Tibial nerve (tissue), 4 donors: ENCODE results near the gene OR4D1.

Source experiments
- CTCF ChIP-seq, 5 experiments: fragments of 200-600 bp in 3 of 5; fragments of 450-650 bp in 2 of 5; sonication (generic) in 3 of 5; IDR thresholded peaks; one replicate each; pipeline ENCODE4 v1.5.1; 2016 to 2019; ENCODE audit warnings: antibody characterized with exemption in 5 of 5, mild to moderate bottlenecking in 3 of 5, moderate library complexity in 2 of 5
- EP300 ChIP-seq, 2 donors: sonication (generic); formaldehyde crosslinking; IDR thresholded peaks; one replicate each; pipeline ENCODE4 v1.6.1; 2017; ENCODE audit warnings: antibody characterized with exemption in 2 of 2, mild to moderate bottlenecking in 1 of 2
- POLR2A ChIP-seq, 2 donors: fragments of 450-650 bp; IDR thresholded peaks; one replicate each; pipeline ENCODE4 v1.6.1; 2017; ENCODE audit warnings: antibody characterized with exemption in 2 of 2, mild to moderate bottlenecking in 2 of 2, moderate library complexity in 2 of 2

DNA sequence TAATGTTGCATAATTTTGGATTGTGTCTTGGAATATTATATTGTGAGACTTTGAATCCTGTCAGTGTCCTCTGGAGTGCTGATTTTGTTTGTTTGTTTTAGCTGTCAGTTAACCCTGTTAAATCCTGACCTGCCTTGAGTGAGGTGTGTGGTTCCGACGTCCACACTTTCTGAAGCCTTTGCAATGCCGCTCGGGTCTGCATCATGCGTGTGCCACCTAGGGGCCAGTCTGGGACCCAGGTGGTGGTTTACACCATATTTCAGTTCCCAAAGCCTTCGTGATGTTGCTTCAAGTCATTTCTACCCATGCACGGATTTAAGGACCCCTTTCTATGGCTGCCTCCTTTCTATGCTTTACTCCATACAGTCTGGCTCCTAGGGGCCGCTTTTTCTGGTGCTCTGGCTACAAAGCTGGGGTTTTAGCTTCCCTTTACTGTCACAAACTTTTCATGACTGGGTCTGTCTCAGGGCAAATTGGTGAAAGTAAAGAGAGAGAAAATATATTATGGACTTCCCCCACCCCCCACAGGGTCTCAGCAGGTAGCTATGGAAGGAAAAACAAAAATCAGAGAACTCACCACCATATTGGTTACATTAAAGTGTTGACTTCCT lies 11.4 kb upstream of the OR4D1 start:
- TF ChIP-seq POLR2A (IDR thresholded peaks at IDR 0.05) = no peak
- no peak for TF ChIP-seq CTCF (IDR thresholded peaks at IDR 0.05)
- TF ChIP-seq EP300 (IDR thresholded peaks at IDR 0.05) = no peak
